Activated CD4-positive, alpha-beta memory T cell treated with anti-CD3 and anti-CD28 coated beads, Interleukin-2, amount 10 ng/mL, durations not matched to agents 7 days and 5 days (primary cell): ENCODE results near the gene UCHL5. TPM values are rescaled to one million over a fixed set of nuclear protein-coding genes. Genes with fewer than 3 reads are reported as not detected.

ENCODE experiments used
- CTCF ChIA-PET: fragments of 350-600 bp; sonication (Branson Sonifier 250); formaldehyde crosslinking; loops from one replicate; lab custom pipeline; 2021; ENCODE audit warnings: antibody characterized with exemption, inconsistent platforms; lab: Charles Lee
- POLR2A ChIA-PET: fragments of 350-600 bp; sonication (Branson Sonifier 250); formaldehyde crosslinking; loops from one replicate; lab custom pipeline; 2021; ENCODE audit warnings: antibody characterized with exemption; lab: Charles Lee
- DNase-seq: peaks from one replicate; pipeline ENCODE4 v3.0.0-alpha.2; 2020
- H3K27ac Mint-ChIP-seq: one replicate; pipeline ENCODE4 v1.8.0; 2021; ENCODE audit warnings: mild to moderate bottlenecking, mixed read lengths
- H3K27me3 Mint-ChIP-seq: one replicate; pipeline ENCODE4 v1.8.0; 2021; ENCODE audit warnings: mixed read lengths
- H3K36me3 Mint-ChIP-seq: one replicate; pipeline ENCODE4 v1.8.0; 2021; ENCODE audit warnings: low read depth, mixed read lengths
- H3K4me1 Mint-ChIP-seq: one replicate; pipeline ENCODE4 v1.8.0; 2021; ENCODE audit warnings: mixed read lengths
- H3K4me3 Mint-ChIP-seq: one replicate; pipeline ENCODE4 v1.8.0; 2021; ENCODE audit warnings: mild to moderate bottlenecking, mixed read lengths
- H3K9me3 Mint-ChIP-seq: one replicate; pipeline ENCODE4 v1.8.0; 2021; ENCODE audit warnings: mixed read lengths
- total RNA-seq, 2 experiments: library from RNA; stranded (reverse); gene quantifications; one replicate each; pipeline ENCODE4 v1.2.3, GENCODE V29; 2021

The UCHL5 gene
- total RNA-seq, 2 experiments from 2014 or later, result 44.8 to 45.4 TPM

DNA sequence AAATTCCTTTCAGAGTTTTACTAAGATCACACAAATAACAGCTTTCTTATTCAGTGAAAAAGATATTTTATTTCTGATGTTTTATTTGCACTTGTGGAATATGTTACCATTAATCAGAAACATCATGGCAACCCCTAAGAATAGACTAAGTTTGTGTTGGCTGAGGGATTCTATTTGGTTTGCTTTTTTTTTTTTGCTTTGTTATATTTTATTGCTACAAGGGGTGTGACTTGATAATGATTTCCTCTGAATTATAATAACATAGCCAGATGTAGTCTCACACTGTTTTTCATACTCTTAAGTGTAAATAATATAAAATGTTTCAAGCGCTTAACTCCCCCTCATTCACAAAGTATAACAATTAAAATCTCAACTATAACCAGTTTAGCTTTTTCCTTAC lies 26.1 kb upstream of the UCHL5 start:
- H3K9me3 Mint-ChIP-seq, result no peaks in the 10 kb centered on the region
- POLR2A ChIA-PET, result interaction anchor here (0.6 kb wide), 1 partner anchor 550 kb away, joined by 3 read pairs; no protein-coding TSS in a partner anchor
- no peak for DNase-seq
- no peak overlapping the region for H3K27ac Mint-ChIP-seq
- CTCF ChIA-PET, result interaction anchor here (1.0 kb wide), 1 partner anchor 38 kb away, joined by 4 read pairs; no protein-coding TSS in a partner anchor
- H3K27me3 Mint-ChIP-seq, result no peaks in the 10 kb centered on the region
- H3K4me1 Mint-ChIP-seq, result no peaks in the 10 kb centered on the region
- peaks cover 52% of the 10 kb centered on the region for H3K36me3 Mint-ChIP-seq
- no peak overlapping the region for H3K4me3 Mint-ChIP-seq

GRCh38 chr1:193083365-193084088 lies 24.4 kb upstream of the UCHL5 start:
- no peaks in the 10 kb centered on the region for H3K9me3 Mint-ChIP-seq
- H3K36me3 Mint-ChIP-seq, result peaks cover 61% of the 10 kb centered on the region
- POLR2A ChIA-PET, result interaction anchor here (0.9 kb wide), 1 partner anchor 23 kb away, joined by 3 read pairs; no protein-coding TSS in a partner anchor
- no peak for DNase-seq
- H3K4me1 Mint-ChIP-seq, result no peaks in the 10 kb centered on the region
- H3K4me3 Mint-ChIP-seq, result no peak overlapping the region
- CTCF ChIA-PET, result no interaction called here
- no peak overlapping the region for H3K27ac Mint-ChIP-seq
- H3K27me3 Mint-ChIP-seq, result no peaks in the 10 kb centered on the region

DNA sequence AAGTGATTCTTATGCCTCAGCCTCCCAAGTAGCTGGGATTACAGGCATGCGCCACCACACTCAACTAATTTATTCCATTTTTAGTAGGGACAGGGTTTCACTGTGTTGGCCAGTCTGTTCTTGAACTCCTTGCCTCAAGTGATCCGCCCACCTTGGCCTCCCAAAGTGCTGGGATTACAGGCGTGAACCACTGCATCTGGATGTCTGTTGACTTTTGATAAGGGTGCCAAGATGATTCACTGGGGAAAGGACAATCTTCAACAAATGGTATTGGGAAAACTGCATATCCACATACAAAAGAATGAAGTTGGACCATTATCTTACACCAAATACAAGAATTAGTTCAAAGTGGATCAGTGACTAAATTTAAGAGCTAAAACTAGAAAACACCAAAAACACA lies 20.0 kb upstream of the UCHL5 start:
- Mint-ChIP-seq H3K27ac (no peak overlapping the region), H3K36me3 (peaks cover 72% of the 10 kb centered on the region), H3K9me3 (peaks cover 8% of the 10 kb centered on the region), H3K4me3 (no peak overlapping the region), H3K4me1 (peaks cover 5% of the 10 kb centered on the region), H3K27me3 (no peaks in the 10 kb centered on the region)
- ChIA-PET POLR2A (interaction anchor here (1.3 kb wide), 1 partner anchor 42 kb away, joined by 3 read pairs; the partner anchor contains the start of gene CDC73), CTCF (no interaction called here)
- DNase-seq, result no peak

DNA sequence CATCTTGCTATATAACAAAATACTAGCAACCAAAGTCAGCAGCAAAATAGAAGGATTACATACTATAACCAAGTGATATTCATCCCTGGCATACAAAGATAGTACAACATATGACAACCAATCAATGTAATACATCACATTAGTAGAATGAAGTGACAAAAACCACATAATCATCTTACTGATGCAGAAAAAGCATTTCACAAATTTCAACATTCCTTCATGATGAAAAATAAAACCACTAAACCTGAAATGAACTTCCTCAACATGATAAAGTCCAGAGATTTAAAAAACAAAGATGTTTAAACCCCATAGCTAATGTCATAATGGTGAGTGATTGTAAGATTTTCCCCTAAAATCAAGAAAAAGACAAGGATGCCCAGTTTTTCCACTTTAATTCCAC lies 18.8 kb upstream of the UCHL5 start:
- ChIA-PET POLR2A (no interaction called here), CTCF (no interaction called here)
- no peak for DNase-seq
- Mint-ChIP-seq H3K4me1 (peaks cover 6% of the 10 kb centered on the region), H3K4me3 (no peak overlapping the region), H3K9me3 (peaks cover 8% of the 10 kb centered on the region), H3K36me3 (peaks cover 69% of the 10 kb centered on the region), H3K27ac (no peak overlapping the region), H3K27me3 (no peaks in the 10 kb centered on the region)

DNA sequence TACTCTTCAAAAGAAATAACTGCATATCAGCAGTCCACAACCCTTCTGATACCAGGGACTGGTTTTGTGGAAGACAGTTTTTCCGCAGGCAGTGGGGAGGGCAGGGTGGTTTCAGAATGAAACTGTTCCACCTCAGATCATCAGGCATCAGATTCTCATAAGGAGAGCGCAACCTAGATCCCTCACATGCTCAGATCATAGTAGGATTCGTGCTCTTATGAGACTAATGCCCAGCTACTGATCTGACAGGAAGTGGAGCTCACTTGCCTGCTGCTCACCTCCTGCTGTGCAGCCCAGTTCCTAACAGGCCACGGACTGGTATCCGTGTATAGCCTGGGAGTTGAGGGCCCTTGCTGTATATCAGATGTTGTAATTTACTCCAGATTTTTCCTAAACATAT lies 11.8 kb upstream of the UCHL5 start:
- ChIA-PET POLR2A (interaction anchor here (3.5 kb wide), 1 partner anchor 11 kb away, joined by 37 read pairs; the partner anchor contains the start of genes RO60 and UCHL5), CTCF (interaction anchor here (1.3 to 3.5 kb wide), 3 partner anchors 12 to 264 kb away, joined by 3 to 22 read pairs (median 12); partner anchors contain the start of genes CDC73, RO60 and UCHL5)
- H3K4me1 Mint-ChIP-seq, result peaks cover 40% of the 10 kb centered on the region
- H3K27ac Mint-ChIP-seq, result peak overlapping the region; percentile 75
- peaks cover 31% of the 10 kb centered on the region for H3K36me3 Mint-ChIP-seq
- no peaks in the 10 kb centered on the region for H3K9me3 Mint-ChIP-seq
- DNase-seq, result peak; percentile 27
- no peaks in the 10 kb centered on the region for H3K27me3 Mint-ChIP-seq
- peak overlapping the region; percentile 15 for H3K4me3 Mint-ChIP-seq

- Mint-ChIP-seq H3K36me3 (peaks cover 26% of the 10 kb centered on the region), H3K9me3 (no peaks in the 10 kb centered on the region), H3K27ac (peak overlapping the region; percentile 44), H3K4me3 (no peak overlapping the region), H3K4me1 (peaks cover 40% of the 10 kb centered on the region), H3K27me3 (no peaks in the 10 kb centered on the region)
- DNase-seq, result no peak
- ChIA-PET CTCF (interaction anchor here (0.7 to 3.5 kb wide), 5 partner anchors 10 to 264 kb away, joined by 3 to 22 read pairs (median 5); partner anchors contain the start of genes CDC73, RO60 and UCHL5), POLR2A (interaction anchor here (1.2 to 3.5 kb wide), 2 partner anchors 11 to 33 kb away, joined by 3 to 37 read pairs; partner anchors contain the start of genes RO60 and UCHL5)
These were observed 11.2 kb upstream of the UCHL5 start for GRCh38 chr1:193070386-193070753.

DNA sequence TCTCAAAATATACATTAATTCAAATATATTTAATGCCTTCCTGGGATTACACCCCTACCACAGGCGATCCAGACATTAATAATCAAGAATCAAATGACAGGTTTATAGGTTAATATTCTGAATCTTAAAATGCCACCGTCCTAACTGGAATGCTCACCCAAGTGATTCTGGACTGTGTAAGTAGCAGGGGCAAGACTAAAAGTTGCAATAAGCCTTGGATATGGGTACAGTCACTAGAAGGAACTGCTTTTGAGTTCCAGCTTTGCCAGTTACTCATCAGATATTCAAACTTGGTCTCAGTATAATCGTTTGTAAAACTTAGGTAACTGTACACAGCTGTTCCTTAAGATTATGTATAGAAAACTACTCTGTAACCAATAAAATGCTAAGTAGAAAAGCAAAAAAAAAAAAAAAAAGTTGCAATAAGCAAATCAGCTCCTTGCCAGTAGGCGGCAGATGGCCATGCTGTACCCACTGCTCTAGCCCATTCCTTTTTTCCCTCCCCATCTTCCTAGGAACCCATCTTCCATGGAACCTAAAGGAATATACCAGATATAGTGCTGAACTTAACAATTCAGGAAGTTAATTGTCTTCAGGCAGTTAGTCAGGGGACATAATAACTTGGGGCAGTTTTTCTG lies 10.7 kb upstream of the UCHL5 start:
- H3K27ac Mint-ChIP-seq, result peak overlapping the region; percentile 44

GRCh38 chr1:193068013-193068412 lies 8.9 kb upstream of the UCHL5 start:
- Mint-ChIP-seq H3K36me3 (peaks cover 20% of the 10 kb centered on the region), H3K4me3 (no peak overlapping the region), H3K4me1 (peaks cover 47% of the 10 kb centered on the region), H3K27me3 (no peaks in the 10 kb centered on the region), H3K27ac (no peak overlapping the region), H3K9me3 (no peaks in the 10 kb centered on the region)
- CTCF ChIA-PET, result no interaction called here
- POLR2A ChIA-PET, result no interaction called here
- no peak for DNase-seq

More for the DNA sequence above, 10.7 kb upstream of the UCHL5 start:
- Mint-ChIP-seq H3K4me1 (peaks cover 40% of the 10 kb centered on the region), H3K27me3 (no peaks in the 10 kb centered on the region), H3K36me3 (peaks cover 26% of the 10 kb centered on the region), H3K9me3 (no peaks in the 10 kb centered on the region), H3K4me3 (no peak overlapping the region)
- ChIA-PET CTCF (interaction anchor here (0.6 to 3.5 kb wide), 9 partner anchors 9 to 499 kb away, joined by 3 to 22 read pairs (median 4); partner anchors contain the start of genes CDC73, RO60 and UCHL5), POLR2A (interaction anchor here (0.5 to 3.5 kb wide), 3 partner anchors 10 to 49 kb away, joined by 3 to 37 read pairs (median 3); partner anchors contain the start of genes RO60 and UCHL5)
- DNase-seq, result no peak

GRCh38 chr1:193066606-193067005 lies 7.4 kb upstream of the UCHL5 start:
- Mint-ChIP-seq H3K9me3 (no peaks in the 10 kb centered on the region), H3K4me1 (peaks cover 53% of the 10 kb centered on the region), H3K27ac (no peak overlapping the region), H3K36me3 (peaks cover 20% of the 10 kb centered on the region), H3K4me3 (no peak overlapping the region), H3K27me3 (no peaks in the 10 kb centered on the region)
- no peak for DNase-seq
- CTCF ChIA-PET, result interaction anchor here (0.6 to 1.2 kb wide), 2 partner anchors 35 to 330 kb away, joined by 3 read pairs; no protein-coding TSS in a partner anchor
- POLR2A ChIA-PET, result no interaction called here

DNA sequence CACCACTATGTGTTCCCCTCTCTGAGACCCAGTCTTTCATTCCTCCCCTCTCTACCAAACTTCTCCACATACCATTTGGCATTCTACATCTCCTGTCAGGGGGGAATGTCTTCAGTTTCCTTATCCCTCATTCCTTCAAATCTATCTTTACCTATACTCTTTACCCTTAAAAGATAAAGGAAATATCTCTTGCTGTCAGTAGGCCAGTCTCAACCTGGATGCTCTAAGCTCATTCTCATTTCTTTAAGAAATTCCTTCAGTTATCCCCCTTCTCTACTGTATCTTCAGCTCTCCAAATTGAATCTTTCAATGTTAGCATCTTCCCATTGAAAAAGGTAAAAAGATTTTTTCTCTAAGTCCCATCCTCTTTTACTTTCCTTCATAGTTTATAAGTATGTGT lies 6.8 kb upstream of the UCHL5 start:
- CTCF ChIA-PET, result interaction anchor here (1.2 kb wide), 1 partner anchor 35 kb away, joined by 3 read pairs; no protein-coding TSS in a partner anchor
- POLR2A ChIA-PET, result no interaction called here
- peaks cover 24% of the 10 kb centered on the region for H3K36me3 Mint-ChIP-seq

GRCh38 chr1:193062698-193063463 lies 3.7 kb upstream of the UCHL5 start:
- DNase-seq, result no peak
- Mint-ChIP-seq H3K4me3 (no peak overlapping the region), H3K4me1 (peaks cover 49% of the 10 kb centered on the region), H3K36me3 (peaks cover 28% of the 10 kb centered on the region), H3K27me3 (no peaks in the 10 kb centered on the region), H3K27ac (no peak overlapping the region), H3K9me3 (no peaks in the 10 kb centered on the region)
- ChIA-PET POLR2A (no interaction called here), CTCF (interaction anchor here (1.0 kb wide), 1 partner anchor 44 kb away, joined by 3 read pairs; no protein-coding TSS in a partner anchor)

More for the DNA sequence above, 6.8 kb upstream of the UCHL5 start:
- H3K4me3 Mint-ChIP-seq, result no peak overlapping the region
- H3K27me3 Mint-ChIP-seq, result no peaks in the 10 kb centered on the region
- DNase-seq, result no peak
- H3K9me3 Mint-ChIP-seq, result no peaks in the 10 kb centered on the region
- H3K27ac Mint-ChIP-seq, result no peak overlapping the region
- H3K4me1 Mint-ChIP-seq, result peaks cover 54% of the 10 kb centered on the region

DNA sequence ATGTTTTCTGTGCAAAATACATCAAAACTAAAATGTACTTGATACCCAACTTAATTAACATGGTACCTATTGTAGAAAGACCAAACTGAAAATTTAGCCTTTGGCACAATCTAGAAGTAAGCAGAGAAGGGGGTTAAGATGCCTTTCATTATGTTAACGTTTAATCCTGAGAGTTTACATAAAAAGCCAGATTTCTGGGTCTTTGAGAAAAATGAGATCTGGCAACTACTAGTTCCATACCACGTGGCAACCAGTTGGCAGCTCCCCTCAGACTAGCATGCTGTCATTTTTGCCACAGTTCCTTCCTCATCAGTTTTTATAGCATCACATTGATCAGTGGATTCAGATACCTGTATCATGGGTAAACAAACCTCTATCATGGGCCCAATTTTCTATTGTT lies 1.8 kb upstream of the UCHL5 start:
- H3K27me3 Mint-ChIP-seq, result no peaks in the 10 kb centered on the region
- H3K27ac Mint-ChIP-seq, result peak overlapping the region; percentile 37
- peak overlapping the region; percentile 100 for H3K4me3 Mint-ChIP-seq
- H3K36me3 Mint-ChIP-seq, result peaks cover 40% of the 10 kb centered on the region
- no peak for DNase-seq
- ChIA-PET CTCF (interaction anchor here (1.4 kb wide), 1 partner anchor 9 kb away, joined by 5 read pairs; no protein-coding TSS in a partner anchor), POLR2A (interaction anchor here (1.2 to 4.0 kb wide), 3 partner anchors 9 to 61 kb away, joined by 3 to 37 read pairs (median 6); partner anchors contain the start of gene CDC73)
- H3K9me3 Mint-ChIP-seq, result no peaks in the 10 kb centered on the region
- H3K4me1 Mint-ChIP-seq, result peaks cover 53% of the 10 kb centered on the region
